Measurements from ENCODE around the gene MCM3AP.

Gene MCM3AP

DNA sequence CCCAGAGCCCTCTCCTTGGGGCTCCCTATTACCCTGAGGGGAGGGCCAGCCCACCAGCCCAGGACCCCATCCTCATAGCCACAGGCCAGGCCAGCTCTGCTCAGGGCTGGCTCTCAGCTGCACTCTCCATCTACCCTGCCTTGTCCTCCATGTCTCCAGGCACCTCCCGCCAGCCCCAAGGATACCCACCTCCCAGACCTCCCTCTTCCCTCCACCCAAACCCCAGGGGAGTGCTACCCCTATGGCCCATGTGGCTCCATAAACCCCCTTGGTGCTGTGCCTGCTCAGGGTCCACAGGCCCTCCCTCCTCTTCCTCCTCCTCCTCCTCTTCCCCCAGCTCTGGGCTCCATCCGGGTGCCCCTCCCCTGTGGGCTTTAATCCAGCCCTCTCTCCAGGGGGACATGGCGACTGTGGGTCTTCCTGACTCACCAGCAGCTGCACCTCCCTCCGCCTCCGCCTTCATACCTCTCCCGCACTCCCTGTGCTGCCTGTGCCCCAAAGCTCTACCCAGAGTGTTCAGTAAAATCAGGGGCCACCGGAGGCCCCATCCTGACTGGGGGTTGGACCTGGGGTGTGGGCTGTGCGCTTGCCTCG, 9.9 kb upstream of the MCM3AP start:
- H3K4me3 Mint-ChIP-seq, result peak overlapping the region; percentile 36
- H3K4me1 Mint-ChIP-seq, result peaks cover 13% of the 10 kb centered on the region
- H3K9me3 Mint-ChIP-seq, result no peaks in the 10 kb centered on the region
- peaks cover 15% of the 10 kb centered on the region for H3K36me3 Mint-ChIP-seq
- no peak for DNase-seq (ENCODE audit: low spot score in 2 of 2)
- ATAC-seq, result no peak
- H3K27ac Mint-ChIP-seq, result peak overlapping the region; percentile 61

DNA sequence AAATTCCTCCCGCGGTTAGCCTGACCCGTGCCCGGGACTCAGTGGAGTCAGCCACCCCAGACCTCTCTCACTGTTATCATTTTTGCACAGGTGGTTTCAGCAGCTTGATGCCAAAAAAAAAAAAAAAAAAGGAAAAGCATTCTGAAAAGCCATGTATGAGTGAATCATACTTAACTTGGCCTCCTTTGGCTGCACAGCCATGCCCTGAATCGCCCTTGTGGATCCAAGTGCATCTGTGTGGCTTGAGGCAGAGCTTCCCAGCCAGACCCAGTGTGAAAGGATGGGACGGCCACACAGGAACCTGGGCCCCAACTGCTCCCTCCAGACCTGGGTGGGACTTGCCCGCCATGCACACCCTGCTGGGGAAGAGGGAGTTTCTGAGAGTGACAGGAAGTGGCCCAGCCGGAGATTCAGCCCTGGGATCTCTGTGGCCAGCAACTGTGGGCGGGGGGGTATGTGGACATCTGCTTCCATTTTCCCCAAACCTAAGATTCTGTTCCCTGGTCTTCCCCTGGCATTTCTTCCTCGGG, 9.3 kb upstream of the MCM3AP start:
- Mint-ChIP-seq H3K27ac (peak overlapping the region; percentile 61), H3K4me1 (peaks cover 17% of the 10 kb centered on the region), H3K9me3 (no peaks in the 10 kb centered on the region), H3K36me3 (peaks cover 18% of the 10 kb centered on the region), H3K4me3 (no peak overlapping the region)
- DNase-seq (ENCODE audit: low spot score in 2 of 2) (no peak), ATAC-seq (no peak)

DNA sequence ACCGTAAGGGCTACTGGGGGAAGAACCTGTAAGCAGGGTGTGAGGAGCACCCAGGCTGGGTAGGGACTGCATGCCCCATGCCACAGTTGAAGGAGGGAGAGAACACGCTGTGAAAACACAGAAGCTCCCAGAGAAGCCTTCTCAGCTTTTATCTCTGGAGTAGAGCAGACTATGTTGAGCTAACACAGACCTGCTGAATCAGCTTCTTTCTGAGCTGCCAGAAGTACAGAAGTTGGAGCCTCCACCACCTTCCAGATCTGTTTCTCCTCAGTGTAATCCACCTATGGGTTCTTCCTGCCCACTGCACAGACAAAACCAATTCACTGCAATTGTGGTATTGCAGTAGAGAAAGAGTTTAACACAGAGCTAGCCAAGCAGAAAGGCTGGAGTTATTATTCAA, 6.2 kb upstream of the MCM3AP start:
- ATAC-seq (no peak), DNase-seq (ENCODE audit: low spot score in 2 of 2) (no peak)
- H3K27ac Mint-ChIP-seq, result no peak overlapping the region
- peaks cover 24% of the 10 kb centered on the region for H3K36me3 Mint-ChIP-seq
- H3K4me3 Mint-ChIP-seq, result no peak overlapping the region
- H3K9me3 Mint-ChIP-seq, result no peaks in the 10 kb centered on the region
- H3K4me1 Mint-ChIP-seq, result peaks cover 27% of the 10 kb centered on the region

DNA sequence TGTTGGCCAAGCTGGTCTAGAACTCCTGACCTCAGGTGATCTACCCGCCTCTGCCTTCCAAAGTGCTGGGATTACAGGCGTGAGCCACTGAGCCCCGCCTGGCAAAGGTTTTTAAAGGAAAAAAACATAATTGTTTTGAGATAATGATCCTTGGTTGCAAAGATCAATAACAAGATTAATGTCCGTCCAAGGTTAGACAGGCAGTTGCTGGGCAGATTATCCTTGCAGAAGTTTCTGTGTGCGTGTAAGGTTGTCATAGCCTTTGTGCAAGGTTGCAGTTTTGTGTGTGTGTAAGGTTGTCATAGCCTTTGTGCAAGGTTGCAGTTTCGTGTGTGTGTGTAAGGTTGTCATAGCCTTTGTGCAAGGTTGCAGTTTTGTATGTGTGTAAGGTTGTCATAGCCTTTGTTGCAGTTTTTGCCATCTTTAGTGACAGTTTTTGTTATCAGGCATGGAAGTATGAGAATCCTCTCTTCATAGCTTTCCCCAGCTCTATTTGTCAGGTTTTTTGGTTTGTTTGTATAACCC, 4.3 kb upstream of the MCM3AP start:
- no peak for ATAC-seq
- Mint-ChIP-seq H3K4me1 (peaks cover 30% of the 10 kb centered on the region), H3K27ac (no peak overlapping the region), H3K4me3 (no peak overlapping the region), H3K9me3 (no peaks in the 10 kb centered on the region), H3K36me3 (peaks cover 35% of the 10 kb centered on the region)
- no peak for DNase-seq (ENCODE audit: low spot score in 2 of 2)

DNA sequence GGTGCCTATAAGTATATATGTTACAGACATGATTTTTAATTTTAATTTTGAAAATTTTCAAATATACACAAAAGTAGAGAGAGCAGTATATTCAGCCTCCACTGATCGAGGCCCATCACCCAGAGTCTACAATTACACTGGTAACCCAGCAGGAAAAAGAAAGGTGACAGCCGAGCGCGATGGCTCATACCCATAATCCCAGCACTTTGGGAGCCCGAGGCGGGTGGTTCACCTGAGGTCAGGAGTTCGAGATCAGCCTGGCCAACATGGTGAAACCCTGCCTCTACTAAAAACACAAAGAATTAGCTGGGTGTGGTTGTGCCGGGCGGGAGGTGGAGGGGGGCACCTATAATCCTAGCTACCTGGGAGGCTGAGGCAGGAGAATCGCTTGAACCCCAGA, 2.1 kb upstream of the MCM3AP start:
- peaks cover 41% of the 10 kb centered on the region for H3K4me1 Mint-ChIP-seq
- H3K4me3 Mint-ChIP-seq, result peak overlapping the region; percentile 96
- H3K36me3 Mint-ChIP-seq, result peaks cover 57% of the 10 kb centered on the region
- H3K27ac Mint-ChIP-seq, result no peak overlapping the region
- ATAC-seq, result no peak
- no peak for DNase-seq (ENCODE audit: low spot score in 2 of 2)
- H3K9me3 Mint-ChIP-seq, result no peaks in the 10 kb centered on the region

DNA sequence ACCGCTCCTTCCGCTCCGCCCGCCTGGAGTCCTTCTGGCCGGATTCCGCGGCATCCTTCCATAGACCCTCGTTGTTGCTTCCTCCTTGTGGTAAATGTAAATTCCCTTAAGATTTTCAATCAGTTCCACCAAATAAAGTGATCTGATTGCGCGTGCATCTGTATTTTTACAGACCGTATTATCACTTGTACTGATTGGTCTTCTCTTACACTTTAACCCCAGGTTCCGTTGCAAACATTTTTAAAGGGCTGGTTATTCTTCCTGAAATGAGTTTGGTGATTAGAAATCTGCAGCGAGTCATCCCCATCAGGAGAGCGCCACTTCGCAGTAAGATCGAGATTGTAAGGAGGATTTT, 1.2 kb upstream of the MCM3AP start:
- Mint-ChIP-seq H3K9me3 (no peaks in the 10 kb centered on the region), H3K36me3 (peaks cover 66% of the 10 kb centered on the region), H3K27ac (peak overlapping the region; percentile 94), H3K4me1 (peaks cover 41% of the 10 kb centered on the region), H3K4me3 (peak overlapping the region; percentile 96)
- DNase-seq (ENCODE audit: low spot score in 2 of 2), result no peak
- peak; percentile 32 for ATAC-seq

DNA sequence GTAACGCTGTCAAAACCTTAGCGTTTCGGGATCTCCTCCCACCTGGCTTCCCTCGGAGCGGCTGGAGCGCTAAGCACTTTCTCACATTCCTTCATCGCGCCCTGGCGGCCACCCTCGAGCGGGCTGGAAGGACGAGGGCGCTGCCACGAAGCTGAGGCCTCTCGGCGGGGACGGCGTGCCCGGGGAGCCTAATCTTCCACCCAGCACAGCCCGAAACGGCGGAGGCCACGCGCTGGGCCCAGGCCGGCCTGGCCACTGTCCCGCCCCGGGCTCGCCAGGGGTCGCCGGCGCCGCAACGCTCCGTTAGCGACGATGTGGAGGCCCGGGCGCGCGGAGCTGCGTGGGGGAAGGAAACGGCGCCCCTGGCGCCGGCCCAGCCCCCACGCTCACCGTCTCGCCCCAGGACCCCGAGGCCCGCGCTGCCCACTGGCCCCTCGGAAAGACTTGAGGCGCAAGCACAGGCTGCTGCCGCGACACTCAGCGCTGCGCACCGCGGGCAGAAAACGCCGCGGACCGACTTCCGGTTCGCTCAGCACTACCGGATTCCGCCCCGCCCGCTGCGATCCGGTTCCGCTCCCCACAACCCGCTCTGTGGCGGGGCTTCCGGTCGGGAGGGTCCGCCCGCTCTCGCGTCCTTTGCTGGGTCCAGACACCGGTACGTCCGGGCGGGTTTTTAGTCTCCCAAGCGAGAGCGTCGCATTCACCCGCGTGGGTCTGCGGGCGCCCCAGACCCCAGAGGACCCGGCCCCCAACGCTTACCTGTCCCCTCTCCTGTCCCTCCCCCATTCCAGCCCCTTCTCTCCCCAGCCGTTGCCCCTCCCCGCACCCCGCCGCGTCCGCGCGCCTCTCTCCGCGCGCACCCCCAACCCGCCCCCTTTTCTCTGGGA, 593 bp upstream of the MCM3AP start, which contains the start of gene YBEY:
Gene YBEY (plus strand): TSS at position 582 of the 887 bp plus-strand sequence. CDS start 572 bp downstream, outside the sequence.
- peaks cover 72% of the 10 kb centered on the region for H3K36me3 Mint-ChIP-seq
- DNase-seq (ENCODE audit: low spot score in 2 of 2) (peak; percentile 76 to 92), ATAC-seq (peak; percentile 95)
- no peaks in the 10 kb centered on the region for H3K9me3 Mint-ChIP-seq
- peak within 1 kb of the TSS; percentile 94 for H3K27ac Mint-ChIP-seq
- peak within 1 kb of the TSS; percentile 96 for H3K4me3 Mint-ChIP-seq
- peaks cover 45% of the 10 kb centered on the region for H3K4me1 Mint-ChIP-seq

DNA sequence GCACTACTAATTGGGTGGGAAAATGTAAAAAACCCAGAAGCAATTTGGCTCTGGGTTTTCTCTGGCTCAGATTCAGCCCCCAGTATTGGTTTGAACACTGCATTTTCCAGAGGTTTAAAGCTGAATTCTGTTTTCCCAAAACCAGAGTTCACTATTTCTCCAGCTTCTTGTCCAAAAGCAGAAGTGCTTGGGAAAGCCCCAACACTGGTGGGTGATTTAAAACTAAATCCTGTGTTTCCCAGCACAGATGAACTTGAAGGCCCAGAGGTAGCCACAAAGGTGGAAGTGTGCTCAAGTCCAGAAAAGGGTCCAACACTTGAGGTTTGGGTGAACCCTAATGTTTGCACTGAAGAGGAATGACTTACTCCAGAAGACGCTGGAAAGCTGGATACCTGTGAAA, 678 bp downstream of the MCM3AP start:
- H3K4me3 Mint-ChIP-seq, result peak overlapping the region; percentile 96
- H3K4me1 Mint-ChIP-seq, result peaks cover 45% of the 10 kb centered on the region
- no peak for ATAC-seq
- peak overlapping the region; percentile 94 for H3K27ac Mint-ChIP-seq
- no peaks in the 10 kb centered on the region for H3K9me3 Mint-ChIP-seq
- DNase-seq (ENCODE audit: low spot score in 2 of 2), result no peak
- peaks cover 76% of the 10 kb centered on the region for H3K36me3 Mint-ChIP-seq

DNA sequence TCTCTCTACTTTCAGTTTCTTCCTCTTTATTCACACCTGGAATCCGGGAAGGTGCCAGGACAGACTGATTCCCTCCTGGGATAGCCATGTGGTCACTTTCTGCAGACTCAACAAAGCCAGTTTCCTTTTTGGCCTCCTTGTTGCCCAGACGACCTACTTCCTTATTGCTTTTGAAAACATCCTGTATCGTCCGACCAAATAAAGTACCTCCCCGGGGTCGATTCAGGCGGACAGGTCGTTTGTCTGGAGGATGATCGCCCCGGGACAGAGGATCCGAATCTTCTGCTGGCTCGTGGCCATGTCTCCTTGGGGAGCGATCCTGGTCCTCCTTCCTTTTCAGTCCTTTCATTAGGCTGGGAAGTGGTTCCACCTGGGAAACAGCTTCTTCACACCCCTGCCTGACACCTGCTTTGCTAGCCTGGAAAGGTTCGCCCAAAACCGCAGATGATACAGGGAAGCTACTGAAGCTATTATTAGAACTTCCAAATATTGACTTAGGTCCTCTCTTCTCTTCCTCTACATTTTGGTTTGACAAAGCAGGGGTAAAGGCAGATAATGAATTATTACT, 1.2 kb downstream of the MCM3AP start:
- peak overlapping the region; percentile 39 for H3K27ac Mint-ChIP-seq
- peaks cover 42% of the 10 kb centered on the region for H3K4me1 Mint-ChIP-seq
- peaks cover 81% of the 10 kb centered on the region for H3K36me3 Mint-ChIP-seq

DNA sequence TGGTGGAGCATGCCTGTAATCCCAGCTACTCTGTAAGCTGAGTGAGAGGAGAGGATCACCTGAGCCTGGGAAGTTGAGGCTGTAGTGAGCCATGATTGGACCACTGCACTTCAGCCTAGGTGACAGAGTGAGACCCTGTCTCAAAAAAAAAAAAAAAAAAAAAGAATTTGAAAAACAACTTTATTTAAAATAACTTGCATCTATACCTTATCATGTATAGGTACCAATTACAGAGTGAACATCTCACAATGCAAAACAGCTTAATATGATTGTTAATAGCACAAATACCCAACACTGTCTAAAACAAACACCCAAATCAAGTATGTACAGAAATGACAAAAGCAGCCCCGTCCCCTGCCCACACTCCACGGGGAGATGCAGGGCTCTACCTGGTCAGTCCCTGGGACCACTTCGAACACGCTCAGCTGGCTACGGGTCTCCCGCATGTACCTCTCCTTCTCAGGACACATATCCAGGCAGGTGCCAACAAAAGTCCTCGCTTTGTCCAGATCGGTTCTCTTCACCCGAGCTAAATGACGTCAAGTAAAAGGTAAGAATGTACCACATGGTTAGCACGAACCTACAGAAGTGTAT, 10.5 kb downstream of the MCM3AP start:
- no peak for ATAC-seq
- Mint-ChIP-seq H3K9me3 (no peaks in the 10 kb centered on the region), H3K36me3 (peaks cover 100% of the 10 kb centered on the region), H3K27ac (no peak overlapping the region), H3K4me1 (peaks cover 11% of the 10 kb centered on the region), H3K4me3 (no peak overlapping the region)
- DNase-seq (ENCODE audit: low spot score in 2 of 2), result no peak

More for the DNA sequence above, 1.2 kb downstream of the MCM3AP start:
- ATAC-seq, result no peak
- no peaks in the 10 kb centered on the region for H3K9me3 Mint-ChIP-seq
- peak overlapping the region; percentile 96 for H3K4me3 Mint-ChIP-seq
- no peak for DNase-seq (ENCODE audit: low spot score in 2 of 2)

DNA sequence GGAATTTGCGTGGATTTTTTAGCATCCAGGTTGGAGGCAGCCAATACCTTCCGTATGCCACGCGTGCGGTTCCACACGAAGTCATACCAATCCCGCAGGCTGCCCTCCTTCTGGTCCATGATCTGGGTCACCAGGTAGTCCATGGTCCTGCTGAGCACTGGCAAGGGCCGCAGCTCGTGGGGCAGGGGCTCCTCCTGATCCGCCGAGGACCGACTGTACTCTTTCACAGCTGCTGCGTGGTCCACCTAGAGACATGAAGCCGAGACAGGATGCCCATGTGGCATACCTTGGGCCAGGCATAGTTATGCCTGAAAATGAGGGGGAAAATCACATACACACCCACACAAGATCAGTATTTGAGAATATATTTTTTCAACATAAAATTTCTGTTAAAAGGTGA, 12.1 kb downstream of the MCM3AP start:
- ATAC-seq (no peak), DNase-seq (ENCODE audit: low spot score in 2 of 2) (no peak)
- H3K4me1 Mint-ChIP-seq, result peaks cover 11% of the 10 kb centered on the region
- peaks cover 100% of the 10 kb centered on the region for H3K36me3 Mint-ChIP-seq
- H3K9me3 Mint-ChIP-seq, result no peaks in the 10 kb centered on the region
- no peak overlapping the region for H3K4me3 Mint-ChIP-seq
- H3K27ac Mint-ChIP-seq, result peak overlapping the region; percentile 53

DNA sequence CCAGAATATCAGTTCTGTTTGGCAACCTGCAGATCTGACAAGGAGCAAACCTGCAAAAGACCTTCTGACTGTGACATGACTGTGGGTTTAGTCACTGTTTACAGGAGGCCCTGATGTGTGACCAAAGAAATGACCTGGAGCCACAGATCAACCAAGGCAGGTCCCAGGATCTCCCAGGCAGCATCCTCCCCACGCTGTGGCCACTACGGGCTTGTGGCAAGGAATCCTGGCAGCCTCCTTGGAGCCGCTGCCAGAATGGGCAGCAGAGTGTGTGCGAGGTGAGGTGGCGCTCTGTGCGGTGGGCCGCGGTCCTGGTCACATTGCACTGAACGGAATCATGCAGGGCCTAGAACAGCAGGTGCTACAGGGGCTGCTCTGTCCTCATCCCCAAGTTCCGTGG, 15.9 kb downstream of the MCM3AP start:
- DNase-seq (ENCODE audit: low spot score in 2 of 2), result no peak
- Mint-ChIP-seq H3K27ac (no peak overlapping the region), H3K4me1 (peaks cover 5% of the 10 kb centered on the region), H3K9me3 (no peaks in the 10 kb centered on the region), H3K4me3 (no peak overlapping the region), H3K36me3 (peaks cover 96% of the 10 kb centered on the region)
- no peak for ATAC-seq

DNA sequence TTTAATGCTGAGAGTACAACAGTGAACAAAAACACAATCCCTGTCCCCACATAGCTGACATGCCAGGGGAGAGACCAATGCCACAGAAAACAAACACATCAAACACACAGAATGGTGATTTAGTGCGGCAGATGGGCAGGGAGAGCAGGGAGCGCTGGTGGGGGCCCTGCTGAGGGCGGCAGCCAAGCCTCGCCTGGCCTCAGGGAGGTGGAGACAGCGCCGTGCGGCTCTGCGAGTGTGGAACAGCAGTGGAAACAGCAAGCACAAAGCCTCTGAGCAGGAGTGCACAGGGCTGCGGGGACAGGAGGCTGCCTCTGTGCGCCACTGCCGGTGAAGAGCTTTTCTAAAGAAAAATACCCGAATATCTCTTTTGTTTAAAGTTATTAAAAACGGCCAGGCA, 17.0 kb downstream of the MCM3AP start:
- DNase-seq (ENCODE audit: low spot score in 2 of 2), result no peak
- Mint-ChIP-seq H3K4me1 (no peaks in the 10 kb centered on the region), H3K27ac (no peak overlapping the region), H3K4me3 (no peak overlapping the region), H3K36me3 (peaks cover 96% of the 10 kb centered on the region), H3K9me3 (no peaks in the 10 kb centered on the region)
- no peak for ATAC-seq

DNA sequence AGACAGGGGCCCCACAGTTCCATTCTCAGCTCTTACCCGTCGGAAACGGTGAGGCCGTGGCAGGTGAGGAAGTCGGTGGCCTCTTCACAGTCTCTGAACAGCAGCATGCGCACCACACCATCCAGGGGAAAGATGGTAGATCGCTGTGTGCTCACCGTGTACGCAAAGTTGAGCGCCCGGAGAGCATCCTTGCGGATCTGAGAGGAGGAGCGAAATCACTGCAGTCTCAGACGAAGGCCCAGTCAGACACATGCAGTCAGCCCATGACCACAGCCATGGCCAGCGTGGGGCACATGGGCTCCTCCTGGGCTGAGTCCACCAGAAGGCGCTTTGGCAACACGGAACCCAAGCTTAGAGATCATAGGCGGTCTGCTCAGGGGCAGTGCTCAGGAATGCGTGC, 18.5 kb downstream of the MCM3AP start:
- ATAC-seq, result no peak
- H3K36me3 Mint-ChIP-seq, result peaks cover 96% of the 10 kb centered on the region

More for the DNA sequence above, 18.5 kb downstream of the MCM3AP start:
- DNase-seq (ENCODE audit: low spot score in 2 of 2), result no peak
- Mint-ChIP-seq H3K9me3 (no peaks in the 10 kb centered on the region), H3K4me3 (no peak overlapping the region), H3K4me1 (no peaks in the 10 kb centered on the region), H3K27ac (peak overlapping the region; percentile 67)

All from stimulated activated effector memory CD8-positive, alpha-beta T cell treated with anti-CD3 and anti-CD28 coated beads, Interleukin-12 subunit alpha, Interleukin-12 subunit beta, amount 100 ng/mL, for 72 hours (primary cell).